HEK293T (cell line): Measurements from ENCODE around the gene SH3GL3.

Experiments
- CTCF ChIA-PET: fragments of 350-600 bp; formaldehyde crosslinking; extraction: SDS; loops from one replicate; lab custom pipeline; 2021; ENCODE audit warnings: antibody characterized with exemption, inconsistent platforms; lab: Yijun Ruan, JAX
- POLR2A ChIA-PET: fragments of 350-600 bp; formaldehyde crosslinking; extraction: SDS; loops from one replicate; lab custom pipeline; 2020; ENCODE audit warnings: antibody characterized with exemption, inconsistent platforms; lab: Yijun Ruan, JAX
- DNase-seq: peaks from one replicate; pipeline ENCODE4 v3.0.0; 2012; ENCODE audit warnings: mixed read lengths; ENCODE audit errors: extremely low spot score
- ARNT ChIP-seq: fragments of 450-650 bp; IDR thresholded peaks from 2 replicates; pipeline ENCODE4 v1.6.1; 2017; ENCODE audit warnings: mild to moderate bottlenecking
- BHLHE40 ChIP-seq: fragments of 450-650 bp; IDR thresholded peaks from 2 replicates; pipeline ENCODE4 v1.6.1; 2016; ENCODE audit warnings: mild to moderate bottlenecking, moderate library complexity, borderline replicate concordance
- CTBP1 ChIP-seq: fragments of 450-650 bp; IDR thresholded peaks from 2 replicates; pipeline ENCODE4 v1.6.1; 2016; ENCODE audit warnings: borderline replicate concordance
- ELF4 ChIP-seq: fragments of 450-650 bp; IDR thresholded peaks from 2 replicates; pipeline ENCODE4 v1.6.1; 2017; ENCODE audit warnings: antibody characterized with exemption
- FOXA1 ChIP-seq: fragments of 450-650 bp; IDR thresholded peaks from 2 replicates; pipeline ENCODE4 v1.6.1; 2016; ENCODE audit warnings: mild to moderate bottlenecking
- FOXK2 ChIP-seq: fragments of 450-650 bp; IDR thresholded peaks from 2 replicates; pipeline ENCODE4 v1.6.1; 2016; ENCODE audit warnings: mild to moderate bottlenecking
- FOXM1 ChIP-seq: fragments of 450-650 bp; IDR thresholded peaks from 2 replicates; pipeline ENCODE4 v1.6.1; 2017; ENCODE audit warnings: mild to moderate bottlenecking, borderline replicate concordance
- HDGF ChIP-seq: fragments of 450-650 bp; IDR thresholded peaks from 2 replicates; pipeline ENCODE4 v1.6.1; 2017; ENCODE audit warnings: antibody characterized with exemption, borderline replicate concordance
- L3MBTL2 ChIP-seq: fragments of 450-650 bp; conservative IDR thresholded peaks from 2 replicates; pipeline ENCODE4 v1.6.1; 2016; ENCODE audit warnings: mild to moderate bottlenecking
- LEF1 ChIP-seq: fragments of 450-650 bp; IDR thresholded peaks from 2 replicates; pipeline ENCODE4 v1.6.1; 2017; ENCODE audit warnings: mild to moderate bottlenecking, borderline replicate concordance
- NFRKB ChIP-seq: fragments of 450-650 bp; IDR thresholded peaks from 2 replicates; pipeline ENCODE4 v1.6.1; 2016; ENCODE audit warnings: mild to moderate bottlenecking, moderate library complexity
- SP1 ChIP-seq: fragments of 450-650 bp; IDR thresholded peaks from 2 replicates; pipeline ENCODE4 v1.6.1; 2017
- SUZ12 ChIP-seq: fragments of 450-650 bp; IDR thresholded peaks from 2 replicates; pipeline ENCODE4 v1.6.1; 2016; ENCODE audit warnings: mild to moderate bottlenecking
- TARDBP ChIP-seq: fragments of 450-650 bp; IDR thresholded peaks from 2 replicates; pipeline ENCODE4 v1.6.1; 2016
- ZNF384 ChIP-seq: fragments of 450-650 bp; IDR thresholded peaks from 2 replicates; pipeline ENCODE4 v1.6.1; 2016

Gene SH3GL3

GRCh38 chr15:83554558-83554957 is 107.4 kb downstream of the SH3GL3 start:
- TF ChIP-seq ELF4, result no peak
- TF ChIP-seq CTBP1, result no peak
- no peak for TF ChIP-seq ARNT
- no peak for TF ChIP-seq SP1
- TF ChIP-seq FOXA1, result no peak
- TF ChIP-seq HDGF, result no peak
- no peak for TF ChIP-seq ZNF384
- POLR2A ChIA-PET, result no interaction called here
- no peak for DNase-seq
- CTCF ChIA-PET, result no interaction called here

GRCh38 chr15:83555383-83555782 is 108.2 kb downstream of the SH3GL3 start:
- TF ChIP-seq FOXA1 (no peak), SUZ12 (no peak), L3MBTL2 (no peak), FOXM1 (no peak), SP1 (no peak)
- no peak for DNase-seq
- POLR2A ChIA-PET, result no interaction called here
- CTCF ChIA-PET, result no interaction called here

- TF ChIP-seq L3MBTL2, result no peak
- TF ChIP-seq SP1, result no peak
- no peak for TF ChIP-seq LEF1
- no peak for TF ChIP-seq ZNF384
- no peak for TF ChIP-seq ARNT
- no peak for TF ChIP-seq SUZ12
- no peak for TF ChIP-seq CTBP1
- TF ChIP-seq TARDBP, result no peak
- no peak for TF ChIP-seq NFRKB
- no peak for TF ChIP-seq FOXM1
- TF ChIP-seq BHLHE40, result no peak
- TF ChIP-seq FOXK2, result no peak
- no peak for TF ChIP-seq HDGF
- CTCF ChIA-PET, result interaction anchor here (1.4 kb wide), 1 partner anchor 9 kb away, joined by 3 read pairs; no protein-coding TSS in a partner anchor
Observed at GRCh38 chr15:83556068-83556467, 108.9 kb downstream of the SH3GL3 start.

GRCh38 chr15:83556754-83557153 is 109.6 kb downstream of the SH3GL3 start:
- TF ChIP-seq FOXK2, result no peak
- no peak for TF ChIP-seq ELF4
- TF ChIP-seq BHLHE40, result no peak
- POLR2A ChIA-PET, result interaction anchor here (0.9 kb wide), 1 partner anchor 110 kb away, joined by 3 read pairs; the partner anchor contains the start of gene SH3GL3
- CTCF ChIA-PET, result interaction anchor here (0.8 to 4.6 kb wide), 3 partner anchors 9 to 307 kb away, joined by 3 to 21 read pairs (median 3); no protein-coding TSS in a partner anchor
- no peak for DNase-seq

More at GRCh38 chr15:83556068-83556467, 108.9 kb downstream of the SH3GL3 start:
- POLR2A ChIA-PET, result no interaction called here
- DNase-seq, result no peak

GRCh38 chr15:83558146-83558545 is 111.0 kb downstream of the SH3GL3 start:
- POLR2A ChIA-PET, result interaction anchor here (1.6 kb wide), 1 partner anchor 111 kb away, joined by 7 read pairs; the partner anchor contains the start of gene SH3GL3
- TF ChIP-seq FOXA1 (no peak), NFRKB (no peak), LEF1 (no peak), TARDBP (no peak), ZNF384 (no peak), FOXM1 (no peak), SUZ12 (no peak), BHLHE40 (no peak), ARNT (no peak), ELF4 (no peak)
- DNase-seq, result no peak
- CTCF ChIA-PET, result interaction anchor here (0.5 to 4.6 kb wide), 7 partner anchors 10 to 310 kb away, joined by 3 to 21 read pairs (median 4); partner anchors contain the start of gene SH3GL3

GRCh38 chr15:83559310-83559966 is 112.3 kb downstream of the SH3GL3 start:
- POLR2A ChIA-PET, result interaction anchor here (1.6 kb wide), 1 partner anchor 113 kb away, joined by 7 read pairs; the partner anchor contains the start of gene SH3GL3
- TF ChIP-seq ZNF384, result no peak
- no peak for TF ChIP-seq NFRKB
- CTCF ChIA-PET, result interaction anchor here (0.6 to 4.6 kb wide), 6 partner anchors 11 to 123 kb away, joined by 3 to 39 read pairs (median 11); partner anchors contain the start of gene SH3GL3
- peak; percentile 79 for DNase-seq

- TF ChIP-seq ELF4 (no peak), HDGF (no peak), FOXK2 (no peak), FOXA1 (no peak), LEF1 (no peak)
- CTCF ChIA-PET, result interaction anchor here (1.2 to 4.2 kb wide), 5 partner anchors 10 to 494 kb away, joined by 3 to 39 read pairs (median 12); partner anchors contain the start of gene SH3GL3
- POLR2A ChIA-PET, result interaction anchor here (2.2 kb wide), 1 partner anchor 115 kb away, joined by 9 read pairs; the partner anchor contains the start of gene SH3GL3
- DNase-seq, result no peak
Observed at GRCh38 chr15:83561661-83562060, 114.5 kb downstream of the SH3GL3 start.

GRCh38 chr15:83565138-83565537 is 118.0 kb downstream of the SH3GL3 start:
- CTCF ChIA-PET, result interaction anchor here (0.5 to 2.9 kb wide), 12 partner anchors 8 to 318 kb away, joined by 3 to 13 read pairs (median 4); partner anchors contain the start of gene SH3GL3

More at GRCh38 chr15:83565138-83565537, 118.0 kb downstream of the SH3GL3 start:
- TF ChIP-seq FOXA1 (no peak), FOXM1 (no peak), TARDBP (no peak)
- POLR2A ChIA-PET, result interaction anchor here (0.8 kb wide), 1 partner anchor 119 kb away, joined by 3 read pairs; no protein-coding TSS in a partner anchor
- no peak for DNase-seq
